GM12872 (cell line): ENCODE data around the gene DMRTA1.

Experiments used
- CTCF ChIP-seq: IDR thresholded peaks from 3 replicates; pipeline ENCODE4 v1.5.1; 2011; ENCODE audit warnings: low read depth, mild to moderate bottlenecking, low read length, moderate library complexity; ENCODE audit not compliant: insufficient read depth

The DMRTA1 gene, protein sequence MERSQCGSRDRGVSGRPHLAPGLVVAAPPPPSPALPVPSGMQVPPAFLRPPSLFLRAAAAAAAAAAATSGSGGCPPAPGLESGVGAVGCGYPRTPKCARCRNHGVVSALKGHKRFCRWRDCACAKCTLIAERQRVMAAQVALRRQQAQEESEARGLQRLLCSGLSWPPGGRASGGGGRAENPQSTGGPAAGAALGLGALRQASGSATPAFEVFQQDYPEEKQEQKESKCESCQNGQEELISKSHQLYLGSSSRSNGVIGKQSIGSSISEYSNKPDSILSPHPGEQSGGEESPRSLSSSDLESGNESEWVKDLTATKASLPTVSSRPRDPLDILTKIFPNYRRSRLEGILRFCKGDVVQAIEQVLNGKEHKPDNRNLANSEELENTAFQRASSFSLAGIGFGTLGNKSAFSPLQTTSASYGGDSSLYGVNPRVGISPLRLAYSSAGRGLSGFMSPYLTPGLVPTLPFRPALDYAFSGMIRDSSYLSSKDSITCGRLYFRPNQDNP

DNA sequence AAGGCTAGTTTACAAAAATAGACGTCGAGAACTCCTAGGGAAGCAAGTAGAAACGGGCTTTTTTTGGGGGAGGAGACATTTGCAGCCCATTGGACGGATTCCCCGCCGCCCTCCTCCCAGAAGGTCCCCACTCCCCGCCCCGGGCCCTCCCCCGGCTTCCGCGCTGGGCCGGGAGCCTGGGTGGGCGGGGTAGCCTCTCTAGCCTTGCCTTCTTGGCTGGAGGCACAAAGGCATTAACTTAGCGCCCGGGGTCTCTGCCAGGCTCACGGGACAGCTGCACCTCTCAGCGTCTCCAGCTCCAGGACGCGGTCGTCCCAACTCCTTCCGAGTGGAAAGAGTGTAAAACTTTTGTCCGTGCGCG, at the start of gene DMRTA1:
Gene DMRTA1, plus strand, starts transcription at position 236 of the 361 bp plus-strand sequence. CDS start 242 bp downstream, outside the sequence.
- TF ChIP-seq CTCF = no peak

DNA sequence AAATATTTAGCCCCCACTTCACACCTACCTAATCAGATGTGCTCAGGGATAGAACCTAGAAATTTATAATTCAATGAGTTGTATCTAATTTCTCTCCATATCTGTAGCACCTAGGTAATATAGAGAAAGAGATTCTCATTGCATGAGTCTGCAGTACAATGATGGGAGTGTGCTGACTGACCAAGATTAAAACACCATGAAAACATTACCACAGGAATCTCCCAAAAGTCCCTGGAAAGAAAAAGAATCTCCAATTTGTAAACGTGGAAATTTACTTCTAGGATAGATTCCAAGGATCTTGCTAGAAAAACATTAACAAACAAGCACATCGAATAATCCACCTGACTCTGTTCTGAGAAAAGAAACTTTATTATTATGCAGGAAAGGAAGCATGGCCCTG, 45.0 kb upstream of the DMRTA1 start:
- TF ChIP-seq CTCF = no peak

- no peak for TF ChIP-seq CTCF
These were observed 40.6 kb upstream of the DMRTA1 start for GRCh38 chr9:22405869-22406659.

GRCh38 chr9:22413884-22414283, 32.7 kb upstream of the DMRTA1 start:
- no peak for TF ChIP-seq CTCF

GRCh38 chr9:22415941-22416691, 30.5 kb upstream of the DMRTA1 start:
- TF ChIP-seq CTCF = no peak

DNA sequence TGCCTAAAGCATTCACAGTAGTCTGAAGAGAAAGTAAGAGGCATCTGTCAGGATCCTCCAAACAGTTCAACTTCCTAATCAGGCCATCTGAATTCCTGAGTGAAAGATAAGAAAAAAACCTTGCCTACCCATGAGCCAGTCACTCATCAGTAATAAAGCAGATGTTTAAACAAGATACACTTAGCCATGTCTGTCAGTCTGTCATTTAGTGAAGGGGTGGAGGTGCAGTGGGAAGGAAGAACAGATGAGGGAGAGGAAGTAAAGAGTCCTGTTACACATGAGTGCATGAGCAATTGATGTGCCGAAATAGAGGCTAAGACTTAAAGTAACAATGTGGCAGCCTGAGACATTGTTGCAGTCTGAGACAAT, 29.9 kb upstream of the DMRTA1 start:
- no peak for TF ChIP-seq CTCF

GRCh38 chr9:22423566-22423965, 23.1 kb upstream of the DMRTA1 start:
- TF ChIP-seq CTCF = no peak
